ENCODE data around the gene RFX5. TPM values are rescaled to one million over a fixed set of nuclear protein-coding genes. Genes with fewer than 3 reads are reported as not detected.

Gene RFX5
- total and polyA plus RNA-seq, 3 experiments from 2014 or later = 38.0 to 77.4 (median 77.2) TPM

- Mint-ChIP-seq H3K4me3 (peak overlapping the region in 1 of 7 donors; percentile 34), H3K27me3 (no peaks in the 10 kb centered on the region), H3K4me1 (peaks cover 17 to 31% (median 31%) of the 10 kb centered on the region in 3 donors), H3K36me3 (peaks cover 0 to 43% (median 5%) of the 10 kb centered on the region in 3 donors), H3K9me3 (no peaks in the 10 kb centered on the region), H3K27ac (peak overlapping the region; percentile 9 to 95 (median 70))
- Histone ChIP-seq H3K4me1 (ENCODE audit: insufficient read depth, low read length) (peaks cover 18% of the 10 kb centered on the region), H3K27ac (ENCODE audit: low read depth, low read length) (no peak overlapping the region), H3K9me3 (ENCODE audit: low read length) (no peaks in the 10 kb centered on the region), H3K4me3 (ENCODE audit: low read length) (no peak overlapping the region), H3K36me3 (ENCODE audit: insufficient read depth, low read length) (peaks cover 24% of the 10 kb centered on the region), H3K27me3 (ENCODE audit: insufficient read depth, low read length, poor library complexity, severe bottlenecking) (no peaks in the 10 kb centered on the region)
- ChIA-PET POLR2A (interaction anchor here (0.6 to 1.7 kb wide), 6 partner anchors 11 to 834 kb away, joined by 3 to 9 read pairs (median 4); partner anchors contain the start of gene PI4KB), CTCF (interaction anchor here (0.5 to 4.7 kb wide), 30 partner anchors 9 to 268 kb away, joined by 3 to 64 read pairs (median 6); partner anchors contain the start of genes PI4KB, PSMB4, PSMD4 and TNFAIP8L2)
- DNase-seq = peak; percentile 19 to 65 (median 60)
Observed at GRCh38 chr1:151340870-151341754, 5.9 kb downstream of the RFX5 start.

GRCh38 chr1:151336556-151336955, 10.5 kb downstream of the RFX5 start:
- no peak overlapping the region for H3K4me3 Mint-ChIP-seq
- no peaks in the 10 kb centered on the region for H3K27me3 Mint-ChIP-seq
- Histone ChIP-seq H3K4me3 (ENCODE audit: low read length) (no peak overlapping the region), H3K4me1 (ENCODE audit: insufficient read depth, low read length) (peaks cover 4% of the 10 kb centered on the region), H3K36me3 (ENCODE audit: insufficient read depth, low read length) (no peaks in the 10 kb centered on the region), H3K27me3 (ENCODE audit: insufficient read depth, low read length, poor library complexity, severe bottlenecking) (no peaks in the 10 kb centered on the region), H3K9me3 (ENCODE audit: low read length) (no peaks in the 10 kb centered on the region), H3K27ac (ENCODE audit: low read depth, low read length) (no peak overlapping the region)
- ChIA-PET POLR2A (interaction anchor here (0.7 kb wide), 1 partner anchor 9 kb away, joined by 6 read pairs; the partner anchor contains the start of gene PI4KB), CTCF (interaction anchor here (1.2 kb wide), 1 partner anchor 35 kb away, joined by 4 read pairs; no protein-coding TSS in a partner anchor)
- peak overlapping the region in 3 of 8 donors; percentile 30 to 59 (median 38) for H3K27ac Mint-ChIP-seq
- peaks cover 0 to 3% (median 0%) of the 10 kb centered on the region in 3 donors for H3K36me3 Mint-ChIP-seq
- peaks cover 7 to 12% (median 10%) of the 10 kb centered on the region in 3 donors for H3K4me1 Mint-ChIP-seq
- no peaks in the 10 kb centered on the region for H3K9me3 Mint-ChIP-seq
- DNase-seq = no peak

- Mint-ChIP-seq H3K27me3 (no peaks in the 10 kb centered on the region), H3K27ac (no peak overlapping the region), H3K4me3 (no peak overlapping the region), H3K36me3 (no peaks in the 10 kb centered on the region), H3K4me1 (peaks cover 1 to 2% (median 2%) of the 10 kb centered on the region in 3 donors), H3K9me3 (no peaks in the 10 kb centered on the region)
- Histone ChIP-seq H3K4me1 (ENCODE audit: insufficient read depth, low read length) (no peaks in the 10 kb centered on the region), H3K27ac (ENCODE audit: low read depth, low read length) (no peak overlapping the region), H3K9me3 (ENCODE audit: low read length) (no peaks in the 10 kb centered on the region), H3K4me3 (ENCODE audit: low read length) (no peak overlapping the region), H3K36me3 (ENCODE audit: insufficient read depth, low read length) (no peaks in the 10 kb centered on the region), H3K27me3 (ENCODE audit: insufficient read depth, low read length, poor library complexity, severe bottlenecking) (no peaks in the 10 kb centered on the region)
- no peak for DNase-seq
- POLR2A ChIA-PET = no interaction called here
- CTCF ChIA-PET = no interaction called here
Observed at GRCh38 chr1:151334822-151335221, 12.2 kb downstream of the RFX5 start.

DNA sequence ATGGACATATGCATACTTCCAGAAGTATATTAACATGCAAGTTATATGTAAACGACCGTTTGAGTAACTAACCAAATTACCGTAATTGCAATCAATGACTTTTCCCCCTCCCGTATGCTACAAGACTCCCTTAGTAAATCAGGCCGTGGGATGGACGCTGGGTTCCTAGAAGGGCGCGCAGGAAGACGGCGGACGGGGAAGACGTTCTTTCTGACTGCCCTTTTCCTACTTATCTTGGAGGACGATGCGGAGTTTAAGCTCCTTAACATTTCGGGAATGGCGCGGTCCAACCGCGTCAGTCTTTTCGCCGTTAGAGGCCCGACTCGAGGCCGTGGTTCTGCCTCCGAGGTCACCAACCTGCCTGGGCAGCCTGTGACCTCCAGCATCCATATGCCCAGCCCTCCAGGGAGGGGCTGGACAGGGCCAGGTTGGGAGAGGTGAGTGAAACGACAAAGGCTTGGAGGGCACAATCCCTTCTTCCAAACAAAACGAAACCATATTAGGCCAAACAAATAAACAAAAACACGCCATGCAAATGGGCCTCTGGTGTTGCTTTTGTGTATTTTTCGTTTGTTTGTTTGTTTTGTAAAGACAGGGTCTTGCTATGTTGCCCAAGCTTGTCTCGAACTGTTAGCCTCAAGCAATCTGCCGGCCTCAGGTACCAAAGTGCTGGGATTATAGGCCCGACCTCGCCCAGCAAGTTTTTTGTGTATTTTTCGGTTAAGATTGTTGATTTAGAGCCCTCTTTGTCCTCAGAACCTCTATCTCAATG, 19.0 kb downstream of the RFX5 start:
- Histone ChIP-seq H3K4me1 (ENCODE audit: insufficient read depth, low read length) (peaks cover 25% of the 10 kb centered on the region), H3K4me3 (ENCODE audit: low read length) (peak overlapping the region; percentile 85), H3K36me3 (ENCODE audit: insufficient read depth, low read length) (no peaks in the 10 kb centered on the region), H3K27ac (ENCODE audit: low read depth, low read length) (peak overlapping the region; percentile 83), H3K27me3 (ENCODE audit: insufficient read depth, low read length, poor library complexity, severe bottlenecking) (no peaks in the 10 kb centered on the region), H3K9me3 (ENCODE audit: low read length) (no peaks in the 10 kb centered on the region)
- Mint-ChIP-seq H3K27me3 (no peaks in the 10 kb centered on the region), H3K9me3 (no peaks in the 10 kb centered on the region), H3K4me3 (peak overlapping the region; percentile 91 to 99 (median 93)), H3K36me3 (peaks cover 0 to 37% (median 2%) of the 10 kb centered on the region in 3 donors), H3K27ac (peak overlapping the region; percentile 86 to 100 (median 98)), H3K4me1 (peaks cover 31 to 44% (median 42%) of the 10 kb centered on the region in 3 donors)
- DNase-seq = peak in 2 of 5 donors; percentile 3 to 10
- ChIA-PET CTCF (interaction anchor here (0.9 to 6.5 kb wide), 8 partner anchors 12 to 228 kb away, joined by 3 to 64 read pairs (median 4); no protein-coding TSS in a partner anchor), POLR2A (interaction anchor here (0.6 to 1.7 kb wide), 8 partner anchors 13 to 435 kb away, joined by 3 to 13 read pairs (median 6); partner anchors contain the start of genes PSMB4, RFX5 and ZNF687)

DNA sequence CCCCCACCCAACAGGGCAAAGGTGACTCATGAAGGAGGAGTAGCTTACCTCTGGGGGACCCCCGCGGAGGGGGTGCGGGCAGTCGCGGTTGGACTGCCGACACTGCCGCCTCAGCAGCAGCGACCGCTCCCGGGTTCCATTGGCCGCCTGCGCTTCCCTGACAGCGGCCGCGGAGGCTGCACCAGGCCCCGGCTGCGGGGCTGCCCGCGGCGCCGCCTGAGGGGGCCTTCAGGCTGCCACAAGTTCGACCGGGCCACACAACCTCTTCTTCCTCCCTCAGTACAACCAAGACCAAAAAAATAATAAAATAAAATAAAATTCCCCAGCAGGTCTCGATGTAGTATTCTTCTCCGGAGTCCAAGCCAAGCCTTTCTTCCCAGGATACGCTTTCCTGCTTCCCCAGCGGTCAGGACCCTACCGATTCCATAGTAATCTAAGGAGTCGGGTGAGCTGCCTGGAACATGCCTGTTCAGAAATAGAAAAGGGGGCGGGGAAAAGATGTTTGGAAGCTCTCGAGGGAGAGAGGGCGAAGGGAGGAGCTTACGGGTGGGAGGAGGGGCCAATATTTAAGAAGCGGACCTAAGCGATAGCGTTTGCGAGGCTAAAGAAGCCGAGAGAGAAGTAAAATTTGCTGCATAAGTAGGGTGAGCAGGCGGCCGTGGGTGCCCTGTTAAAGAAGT, 19.7 kb downstream of the RFX5 start, which contains the start of gene PI4KB:
Gene PI4KB (minus strand): TSS at position 194 of the 680 bp plus-strand sequence. CDS start 10,935 bp downstream, outside the sequence.
- Mint-ChIP-seq H3K36me3 (peaks cover 0 to 42% (median 5%) of the 10 kb centered on the region in 3 donors), H3K27ac (peak within 1 kb of the TSS; percentile 86 to 100 (median 98)), H3K9me3 (no peaks in the 10 kb centered on the region), H3K4me3 (peak within 1 kb of the TSS; percentile 91 to 99 (median 93)), H3K4me1 (peaks cover 36 to 49% (median 49%) of the 10 kb centered on the region in 3 donors), H3K27me3 (no peaks in the 10 kb centered on the region)
- Histone ChIP-seq H3K27me3 (ENCODE audit: insufficient read depth, low read length, poor library complexity, severe bottlenecking) (no peaks in the 10 kb centered on the region), H3K36me3 (ENCODE audit: insufficient read depth, low read length) (peaks cover 4% of the 10 kb centered on the region), H3K4me3 (ENCODE audit: low read length) (peak within 1 kb of the TSS; percentile 85), H3K9me3 (ENCODE audit: low read length) (no peaks in the 10 kb centered on the region), H3K4me1 (ENCODE audit: insufficient read depth, low read length) (peaks cover 25% of the 10 kb centered on the region), H3K27ac (ENCODE audit: low read depth, low read length) (peak within 1 kb of the TSS; percentile 83)
- peak; percentile 80 to 95 (median 92) for DNase-seq
- POLR2A ChIA-PET = interaction anchor here (1.0 to 1.7 kb wide), 9 partner anchors 9 to 435 kb away, joined by 3 to 13 read pairs (median 6); partner anchors contain the start of genes PSMB4, RFX5 and ZNF687
- CTCF ChIA-PET = interaction anchor here (0.9 to 6.5 kb wide), 8 partner anchors 12 to 228 kb away, joined by 3 to 64 read pairs (median 4); no protein-coding TSS in a partner anchor

- peaks cover 0 to 48% (median 10%) of the 10 kb centered on the region in 3 donors for H3K36me3 Mint-ChIP-seq
- H3K27ac Mint-ChIP-seq = peak overlapping the region; percentile 86 to 98 (median 97)
- peak overlapping the region; percentile 91 to 99 (median 93) for H3K4me3 Mint-ChIP-seq
- peak in 3 of 5 donors; percentile 37 to 55 (median 51) for DNase-seq
- peaks cover 42 to 55% (median 55%) of the 10 kb centered on the region in 3 donors for H3K4me1 Mint-ChIP-seq
- H3K27ac ChIP-seq (ENCODE audit: low read depth, low read length) = peak overlapping the region; percentile 83
- H3K27me3 Mint-ChIP-seq = no peaks in the 10 kb centered on the region
- no peaks in the 10 kb centered on the region for H3K27me3 ChIP-seq (ENCODE audit: insufficient read depth, low read length, poor library complexity, severe bottlenecking)
- H3K9me3 ChIP-seq (ENCODE audit: low read length) = no peaks in the 10 kb centered on the region
- peak overlapping the region; percentile 85 for H3K4me3 ChIP-seq (ENCODE audit: low read length)
- peaks cover 8% of the 10 kb centered on the region for H3K36me3 ChIP-seq (ENCODE audit: insufficient read depth, low read length)
- no peaks in the 10 kb centered on the region for H3K9me3 Mint-ChIP-seq
- ChIA-PET CTCF (interaction anchor here (0.7 to 6.5 kb wide), 4 partner anchors 13 to 227 kb away, joined by 3 to 64 read pairs (median 4); no protein-coding TSS in a partner anchor), POLR2A (interaction anchor here (1.0 to 1.7 kb wide), 10 partner anchors 10 to 436 kb away, joined by 3 to 13 read pairs (median 6); partner anchors contain the start of genes PSMB4, RFX5 and ZNF687)
- peaks cover 25% of the 10 kb centered on the region for H3K4me1 ChIP-seq (ENCODE audit: insufficient read depth, low read length)
Observed at GRCh38 chr1:151326619-151327222, 20.3 kb downstream of the RFX5 start.

Measured in CD8-positive, alpha-beta memory T cell (primary cell).